ENCODE measurements around the gene SUGT1. TPM values are rescaled to one million over a fixed set of nuclear protein-coding genes. Genes with fewer than 3 reads are reported as not detected.

SUGT1 gene
- polyA plus RNA-seq, 4 donors = 39.6 to 47.5 (median 45.6) TPM

GRCh38 chr13:52744842-52745375 is 92.3 kb downstream of the SUGT1 start:
- FAIRE-seq (no peak), DNase-seq (no peak)
- H3K4me1 ChIP-seq (ENCODE audit: control insufficient read depth in 3 of 3, insufficient read depth in 2 of 3, low read depth in 1 of 3, low read length in 2 of 3) = no peaks in the 10 kb centered on the region
- WGBS, 3 donors = 64 to 66% (median 65%) methylated on average over 6 of the region's 6 CpGs
- no peak overlapping the region for H3K27ac ChIP-seq (ENCODE audit: low read depth in 1 of 3, low read length in 2 of 3)
- peaks cover 0 to 12% (median 12%) of the 10 kb centered on the region in 3 donors for H3K27me3 ChIP-seq (ENCODE audit: control insufficient read depth in 3 of 3, insufficient read depth in 3 of 3, low read length in 3 of 3)
- no peak overlapping the region for H3K4me3 ChIP-seq (ENCODE audit: low read depth in 1 of 3, low read length in 3 of 3)
- H3K36me3 ChIP-seq (ENCODE audit: control insufficient read depth in 3 of 3, insufficient read depth in 2 of 3, low read depth in 1 of 3, low read length in 3 of 3) = no peaks in the 10 kb centered on the region
- H3K9me3 ChIP-seq (ENCODE audit: control insufficient read depth in 2 of 2, insufficient read depth in 1 of 2, low read depth in 1 of 2, low read length in 1 of 2) = no peaks in the 10 kb centered on the region

GRCh38 chr13:52746141-52746540 is 93.5 kb downstream of the SUGT1 start:
- no peak for FAIRE-seq
- H3K36me3 ChIP-seq (ENCODE audit: control insufficient read depth in 3 of 3, insufficient read depth in 2 of 3, low read depth in 1 of 3, low read length in 3 of 3) = no peaks in the 10 kb centered on the region
- H3K4me3 ChIP-seq (ENCODE audit: low read depth in 1 of 3, low read length in 3 of 3) = no peak overlapping the region
- 66 to 74% (median 71%) methylated on average over 3 of the region's 3 CpGs for WGBS, 3 donors
- H3K4me1 ChIP-seq (ENCODE audit: control insufficient read depth in 3 of 3, insufficient read depth in 2 of 3, low read depth in 1 of 3, low read length in 2 of 3) = no peaks in the 10 kb centered on the region
- H3K27me3 ChIP-seq (ENCODE audit: control insufficient read depth in 3 of 3, insufficient read depth in 3 of 3, low read length in 3 of 3) = peaks cover 0 to 2% (median 2%) of the 10 kb centered on the region in 3 donors
- H3K9me3 ChIP-seq (ENCODE audit: control insufficient read depth in 2 of 2, insufficient read depth in 1 of 2, low read depth in 1 of 2, low read length in 1 of 2) = no peaks in the 10 kb centered on the region
- H3K27ac ChIP-seq (ENCODE audit: low read depth in 1 of 3, low read length in 2 of 3) = no peak overlapping the region
- no peak for DNase-seq

GRCh38 chr13:52749419-52749818 is 96.8 kb downstream of the SUGT1 start:
- no peak overlapping the region for H3K27ac ChIP-seq (ENCODE audit: low read depth in 1 of 3, low read length in 2 of 3)
- WGBS, 3 donors = 41 to 47% (median 43%) methylated on average over 5 of the region's 5 CpGs
- FAIRE-seq (no peak), DNase-seq (no peak)
- no peak overlapping the region for H3K4me3 ChIP-seq (ENCODE audit: low read depth in 1 of 3, low read length in 3 of 3)
- no peaks in the 10 kb centered on the region for H3K27me3 ChIP-seq (ENCODE audit: control insufficient read depth in 3 of 3, insufficient read depth in 3 of 3, low read length in 3 of 3)
- H3K4me1 ChIP-seq (ENCODE audit: control insufficient read depth in 3 of 3, insufficient read depth in 2 of 3, low read depth in 1 of 3, low read length in 2 of 3) = no peaks in the 10 kb centered on the region
- no peaks in the 10 kb centered on the region for H3K36me3 ChIP-seq (ENCODE audit: control insufficient read depth in 3 of 3, insufficient read depth in 2 of 3, low read depth in 1 of 3, low read length in 3 of 3)
- no peaks in the 10 kb centered on the region for H3K9me3 ChIP-seq (ENCODE audit: control insufficient read depth in 2 of 2, insufficient read depth in 1 of 2, low read depth in 1 of 2, low read length in 1 of 2)

Other genes with a start within 250 kb of the SUGT1 start
- 1 to 10 TPM in 2 of 4 donors, under 1 TPM in 2; 0.22 to 4.3 (median 1.8) TPM for gene THSD1, start 246.7 kb upstream of the SUGT1 start, polyA plus RNA-seq
- gene VPS36, start 202.2 kb upstream of the SUGT1 start, polyA plus RNA-seq = 10 to 100 TPM; 24.9 to 60.8 (median 30.3) TPM
- gene CKAP2, start 197.4 kb upstream of the SUGT1 start, polyA plus RNA-seq = 10 to 100 TPM in 2 of 4 donors, 1 to 10 TPM in 2; 3.5 to 28.1 (median 8.8) TPM
- gene HNRNPA1L2, start 10.4 kb upstream of the SUGT1 start, polyA plus RNA-seq = 10 to 100 TPM in 1 of 4 donors, 1 to 10 TPM in 2, under 1 TPM in 1; 0.45 to 13.2 (median 4.7) TPM
- gene CNMD, start 87.0 kb downstream of the SUGT1 start, polyA plus RNA-seq = under 1 TPM in 2 of 4 donors, not detected in 2; 0.04 to 0.18 TPM
- gene PCDH8, start 195.8 kb downstream of the SUGT1 start, polyA plus RNA-seq = 1 to 10 TPM in 1 of 4 donors, under 1 TPM in 1, not detected in 2; 0.78 to 3.1 TPM

Measured in small intestine (tissue), 7 donors.